Measurements from ENCODE around the gene FAM20B. TPM values are rescaled to one million over a fixed set of nuclear protein-coding genes. Genes with fewer than 3 reads are reported as not detected.

Gene FAM20B
- total and polyA plus RNA-seq, 2 of the 13 experiments (the other 11 are each of a cell fraction or from before 2014, with no cell fraction given), result 13.8 to 26.9 TPM

DNA sequence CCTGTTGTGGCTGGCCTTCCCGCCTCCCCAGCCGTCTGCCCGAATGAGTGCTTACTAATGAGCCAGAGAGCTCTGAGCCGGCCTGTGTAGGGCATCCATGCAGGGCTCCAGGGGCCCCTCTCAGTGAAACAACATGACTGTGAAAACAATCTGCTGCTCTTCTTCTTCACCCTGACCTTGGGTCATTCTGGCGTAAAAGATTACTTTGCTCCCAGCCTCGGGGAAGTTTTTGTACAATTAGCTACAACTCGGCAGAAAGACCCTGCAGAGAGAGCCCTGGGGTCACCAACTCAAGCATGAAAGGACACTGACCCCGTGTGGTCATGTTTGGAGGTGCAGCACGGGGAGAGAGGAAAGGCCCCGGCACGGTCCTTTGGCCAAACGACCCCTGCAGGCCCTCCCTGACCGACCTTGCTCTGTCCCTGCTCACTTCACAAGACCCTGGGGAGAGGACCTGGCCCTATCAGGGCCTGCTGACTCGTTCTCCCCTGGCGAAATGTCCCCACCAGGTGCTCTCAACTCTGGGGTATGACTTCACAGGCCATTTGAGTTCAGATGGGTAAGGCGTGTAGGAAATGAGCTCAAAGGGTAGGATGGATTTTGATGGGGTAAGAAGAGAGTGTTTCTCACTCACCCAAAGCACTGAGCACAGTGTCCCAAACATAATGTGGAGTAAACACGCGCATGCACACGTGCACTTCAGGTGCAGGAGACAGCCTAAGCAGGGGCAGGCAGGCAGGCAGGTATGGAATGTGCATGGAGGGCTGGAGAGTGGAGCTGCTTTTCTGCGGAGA is 22.9 kb upstream of the FAM20B start (continued):
- TF ChIP-seq TEAD3 (CRISPR knock-in tag; optimal IDR thresholded peaks at IDR 0.05; ENCODE audit: borderline replicate concordance), result peak; percentile 16
- no peak for TF ChIP-seq HES4 (CRISPR knock-in tag; IDR thresholded peaks at IDR 0.05; ENCODE audit: borderline replicate concordance)
- TF ChIP-seq ZNF790 (CRISPR knock-in tag; IDR thresholded peaks at IDR 0.05; ENCODE audit: borderline replicate concordance), result no peak
- TF ChIP-seq, protein P1, sequence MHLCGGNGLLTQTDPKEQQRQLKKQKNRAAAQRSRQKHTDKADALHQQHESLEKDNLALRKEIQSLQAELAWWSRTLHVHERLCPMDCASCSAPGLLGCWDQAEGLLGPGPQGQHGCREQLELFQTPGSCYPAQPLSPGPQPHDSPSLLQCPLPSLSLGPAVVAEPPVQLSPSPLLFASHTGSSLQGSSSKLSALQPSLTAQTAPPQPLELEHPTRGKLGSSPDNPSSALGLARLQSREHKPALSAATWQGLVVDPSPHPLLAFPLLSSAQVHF (CRISPR knock-in tag; IDR thresholded peaks at IDR 0.05), result no peak
- no peak for TF ChIP-seq CEBPG (CRISPR knock-in tag; IDR thresholded peaks at IDR 0.05)
- TF ChIP-seq ONECUT2 (CRISPR knock-in tag; IDR thresholded peaks at IDR 0.05), result no peak
- TF ChIP-seq, protein P2, sequence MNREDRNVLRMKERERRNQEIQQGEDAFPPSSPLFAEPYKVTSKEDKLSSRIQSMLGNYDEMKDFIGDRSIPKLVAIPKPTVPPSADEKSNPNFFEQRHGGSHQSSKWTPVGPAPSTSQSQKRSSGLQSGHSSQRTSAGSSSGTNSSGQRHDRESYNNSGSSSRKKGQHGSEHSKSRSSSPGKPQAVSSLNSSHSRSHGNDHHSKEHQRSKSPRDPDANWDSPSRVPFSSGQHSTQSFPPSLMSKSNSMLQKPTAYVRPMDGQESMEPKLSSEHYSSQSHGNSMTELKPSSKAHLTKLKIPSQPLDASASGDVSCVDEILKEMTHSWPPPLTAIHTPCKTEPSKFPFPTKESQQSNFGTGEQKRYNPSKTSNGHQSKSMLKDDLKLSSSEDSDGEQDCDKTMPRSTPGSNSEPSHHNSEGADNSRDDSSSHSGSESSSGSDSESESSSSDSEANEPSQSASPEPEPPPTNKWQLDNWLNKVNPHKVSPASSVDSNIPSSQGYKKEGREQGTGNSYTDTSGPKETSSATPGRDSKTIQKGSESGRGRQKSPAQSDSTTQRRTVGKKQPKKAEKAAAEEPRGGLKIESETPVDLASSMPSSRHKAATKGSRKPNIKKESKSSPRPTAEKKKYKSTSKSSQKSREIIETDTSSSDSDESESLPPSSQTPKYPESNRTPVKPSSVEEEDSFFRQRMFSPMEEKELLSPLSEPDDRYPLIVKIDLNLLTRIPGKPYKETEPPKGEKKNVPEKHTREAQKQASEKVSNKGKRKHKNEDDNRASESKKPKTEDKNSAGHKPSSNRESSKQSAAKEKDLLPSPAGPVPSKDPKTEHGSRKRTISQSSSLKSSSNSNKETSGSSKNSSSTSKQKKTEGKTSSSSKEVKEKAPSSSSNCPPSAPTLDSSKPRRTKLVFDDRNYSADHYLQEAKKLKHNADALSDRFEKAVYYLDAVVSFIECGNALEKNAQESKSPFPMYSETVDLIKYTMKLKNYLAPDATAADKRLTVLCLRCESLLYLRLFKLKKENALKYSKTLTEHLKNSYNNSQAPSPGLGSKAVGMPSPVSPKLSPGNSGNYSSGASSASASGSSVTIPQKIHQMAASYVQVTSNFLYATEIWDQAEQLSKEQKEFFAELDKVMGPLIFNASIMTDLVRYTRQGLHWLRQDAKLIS (CRISPR knock-in tag; IDR thresholded peaks at IDR 0.05), result no peak
- TF ChIP-seq, protein P3, sequence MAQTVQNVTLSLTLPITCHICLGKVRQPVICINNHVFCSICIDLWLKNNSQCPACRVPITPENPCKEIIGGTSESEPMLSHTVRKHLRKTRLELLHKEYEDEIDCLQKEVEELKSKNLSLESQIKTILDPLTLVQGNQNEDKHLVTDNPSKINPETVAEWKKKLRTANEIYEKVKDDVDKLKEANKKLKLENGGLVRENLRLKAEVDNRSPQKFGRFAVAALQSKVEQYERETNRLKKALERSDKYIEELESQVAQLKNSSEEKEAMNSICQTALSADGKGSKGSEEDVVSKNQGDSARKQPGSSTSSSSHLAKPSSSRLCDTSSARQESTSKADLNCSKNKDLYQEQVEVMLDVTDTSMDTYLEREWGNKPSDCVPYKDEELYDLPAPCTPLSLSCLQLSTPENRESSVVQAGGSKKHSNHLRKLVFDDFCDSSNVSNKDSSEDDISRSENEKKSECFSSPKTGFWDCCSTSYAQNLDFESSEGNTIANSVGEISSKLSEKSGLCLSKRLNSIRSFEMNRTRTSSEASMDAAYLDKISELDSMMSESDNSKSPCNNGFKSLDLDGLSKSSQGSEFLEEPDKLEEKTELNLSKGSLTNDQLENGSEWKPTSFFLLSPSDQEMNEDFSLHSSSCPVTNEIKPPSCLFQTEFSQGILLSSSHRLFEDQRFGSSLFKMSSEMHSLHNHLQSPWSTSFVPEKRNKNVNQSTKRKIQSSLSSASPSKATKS (CRISPR knock-in tag; IDR thresholded peaks at IDR 0.05), result no peak
- TF ChIP-seq, protein P4, sequence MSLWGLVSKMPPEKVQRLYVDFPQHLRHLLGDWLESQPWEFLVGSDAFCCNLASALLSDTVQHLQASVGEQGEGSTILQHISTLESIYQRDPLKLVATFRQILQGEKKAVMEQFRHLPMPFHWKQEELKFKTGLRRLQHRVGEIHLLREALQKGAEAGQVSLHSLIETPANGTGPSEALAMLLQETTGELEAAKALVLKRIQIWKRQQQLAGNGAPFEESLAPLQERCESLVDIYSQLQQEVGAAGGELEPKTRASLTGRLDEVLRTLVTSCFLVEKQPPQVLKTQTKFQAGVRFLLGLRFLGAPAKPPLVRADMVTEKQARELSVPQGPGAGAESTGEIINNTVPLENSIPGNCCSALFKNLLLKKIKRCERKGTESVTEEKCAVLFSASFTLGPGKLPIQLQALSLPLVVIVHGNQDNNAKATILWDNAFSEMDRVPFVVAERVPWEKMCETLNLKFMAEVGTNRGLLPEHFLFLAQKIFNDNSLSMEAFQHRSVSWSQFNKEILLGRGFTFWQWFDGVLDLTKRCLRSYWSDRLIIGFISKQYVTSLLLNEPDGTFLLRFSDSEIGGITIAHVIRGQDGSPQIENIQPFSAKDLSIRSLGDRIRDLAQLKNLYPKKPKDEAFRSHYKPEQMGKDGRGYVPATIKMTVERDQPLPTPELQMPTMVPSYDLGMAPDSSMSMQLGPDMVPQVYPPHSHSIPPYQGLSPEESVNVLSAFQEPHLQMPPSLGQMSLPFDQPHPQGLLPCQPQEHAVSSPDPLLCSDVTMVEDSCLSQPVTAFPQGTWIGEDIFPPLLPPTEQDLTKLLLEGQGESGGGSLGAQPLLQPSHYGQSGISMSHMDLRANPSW (CRISPR knock-in tag; IDR thresholded peaks at IDR 0.05; ENCODE audit: borderline replicate concordance), result no peak
- no peak for TF ChIP-seq ZNF713 (CRISPR knock-in tag; IDR thresholded peaks at IDR 0.05)
- no peak for TF ChIP-seq HCFC1 (IDR thresholded peaks at IDR 0.05; ENCODE audit: low read depth, low read length)
- TF ChIP-seq, protein P5, sequence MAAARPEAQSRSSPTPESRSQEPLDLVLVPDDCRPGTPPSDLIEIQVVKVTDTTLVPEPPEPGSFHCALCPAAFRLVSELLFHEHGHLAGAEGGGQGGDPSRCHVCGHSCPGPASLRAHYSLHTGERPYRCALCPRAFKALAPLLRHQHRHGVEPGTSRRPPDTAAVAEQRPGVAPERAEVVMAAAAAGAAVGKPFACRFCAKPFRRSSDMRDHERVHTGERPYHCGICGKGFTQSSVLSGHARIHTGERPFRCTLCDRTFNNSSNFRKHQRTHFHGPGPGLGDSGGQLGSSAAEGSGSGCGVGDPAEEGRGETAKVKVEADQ (CRISPR knock-in tag; IDR thresholded peaks at IDR 0.05; ENCODE audit: borderline replicate concordance), result no peak
- peak; percentile 37; the same call in 1 of the 2 replicates for TF ChIP-seq ZNF629 (CRISPR knock-in tag; conservative IDR thresholded peaks at IDR 0.05)
- TF ChIP-seq, protein P6, sequence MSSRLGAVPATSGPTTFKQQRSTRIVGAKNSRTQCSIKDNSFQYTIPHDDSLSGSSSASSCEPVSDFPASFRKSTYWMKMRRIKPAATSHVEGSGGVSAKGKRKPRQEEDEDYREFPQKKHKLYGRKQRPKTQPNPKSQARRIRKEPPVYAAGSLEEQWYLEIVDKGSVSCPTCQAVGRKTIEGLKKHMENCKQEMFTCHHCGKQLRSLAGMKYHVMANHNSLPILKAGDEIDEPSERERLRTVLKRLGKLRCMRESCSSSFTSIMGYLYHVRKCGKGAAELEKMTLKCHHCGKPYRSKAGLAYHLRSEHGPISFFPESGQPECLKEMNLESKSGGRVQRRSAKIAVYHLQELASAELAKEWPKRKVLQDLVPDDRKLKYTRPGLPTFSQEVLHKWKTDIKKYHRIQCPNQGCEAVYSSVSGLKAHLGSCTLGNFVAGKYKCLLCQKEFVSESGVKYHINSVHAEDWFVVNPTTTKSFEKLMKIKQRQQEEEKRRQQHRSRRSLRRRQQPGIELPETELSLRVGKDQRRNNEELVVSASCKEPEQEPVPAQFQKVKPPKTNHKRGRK (CRISPR knock-in tag; IDR thresholded peaks at IDR 0.05), result no peak
- TF ChIP-seq, protein P7, sequence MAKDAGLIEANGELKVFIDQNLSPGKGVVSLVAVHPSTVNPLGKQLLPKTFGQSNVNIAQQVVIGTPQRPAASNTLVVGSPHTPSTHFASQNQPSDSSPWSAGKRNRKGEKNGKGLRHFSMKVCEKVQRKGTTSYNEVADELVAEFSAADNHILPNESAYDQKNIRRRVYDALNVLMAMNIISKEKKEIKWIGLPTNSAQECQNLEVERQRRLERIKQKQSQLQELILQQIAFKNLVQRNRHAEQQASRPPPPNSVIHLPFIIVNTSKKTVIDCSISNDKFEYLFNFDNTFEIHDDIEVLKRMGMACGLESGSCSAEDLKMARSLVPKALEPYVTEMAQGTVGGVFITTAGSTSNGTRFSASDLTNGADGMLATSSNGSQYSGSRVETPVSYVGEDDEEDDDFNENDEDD (CRISPR knock-in tag; IDR thresholded peaks at IDR 0.05; ENCODE audit: borderline replicate concordance), result no peak
